GM18951 (cell line): ENCODE results near the gene BDNF.

ENCODE experiments used
- POLR2A ChIP-seq: IDR thresholded peaks from 4 replicates; pipeline ENCODE4 v1.6.1; 2011; ENCODE audit warnings: mild to moderate bottlenecking; ENCODE audit not compliant: insufficient read length, insufficient read depth; ENCODE audit errors: extremely low read depth
- in situ Hi-C: fragments of 300-500 bp; cut with MboI; formaldehyde crosslinking; loops from one replicate; pipeline ENCODE4 v1.12.0; 2022; ENCODE audit warnings: low sequenced_read_pairs, mixed read lengths, inconsistent platforms; ENCODE audit not compliant: unreplicated experiment

The BDNF gene

DNA sequence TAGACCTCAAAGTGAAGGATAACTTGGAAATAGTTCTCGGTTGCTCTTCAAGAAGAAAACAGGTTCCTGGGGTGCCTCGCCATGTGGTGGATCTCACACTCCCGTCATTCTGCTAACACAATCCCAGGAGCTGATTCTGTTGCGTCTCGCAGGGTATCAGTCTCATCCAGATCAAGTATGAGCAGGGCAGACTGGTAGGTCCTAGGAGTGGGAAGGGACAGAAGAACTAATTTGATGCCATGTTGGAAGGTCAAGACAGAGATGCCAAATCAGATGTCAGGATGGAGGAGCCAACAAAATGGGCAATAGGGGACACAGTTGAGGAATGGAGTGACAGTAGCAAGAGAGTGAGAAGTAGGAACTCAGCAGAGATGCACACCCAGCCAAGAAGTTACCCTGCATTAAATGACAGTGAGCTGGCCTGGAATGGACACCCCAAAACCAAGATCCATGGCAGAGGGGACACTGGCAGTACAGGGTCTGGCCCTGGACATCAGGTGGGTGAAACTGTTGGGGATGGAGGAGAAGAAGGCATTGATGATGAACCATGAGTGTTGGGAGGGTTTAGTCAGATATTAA is 76.2 kb downstream of the BDNF start:
- TF ChIP-seq POLR2A = no peak
- in situ Hi-C loops = no loop called here

DNA sequence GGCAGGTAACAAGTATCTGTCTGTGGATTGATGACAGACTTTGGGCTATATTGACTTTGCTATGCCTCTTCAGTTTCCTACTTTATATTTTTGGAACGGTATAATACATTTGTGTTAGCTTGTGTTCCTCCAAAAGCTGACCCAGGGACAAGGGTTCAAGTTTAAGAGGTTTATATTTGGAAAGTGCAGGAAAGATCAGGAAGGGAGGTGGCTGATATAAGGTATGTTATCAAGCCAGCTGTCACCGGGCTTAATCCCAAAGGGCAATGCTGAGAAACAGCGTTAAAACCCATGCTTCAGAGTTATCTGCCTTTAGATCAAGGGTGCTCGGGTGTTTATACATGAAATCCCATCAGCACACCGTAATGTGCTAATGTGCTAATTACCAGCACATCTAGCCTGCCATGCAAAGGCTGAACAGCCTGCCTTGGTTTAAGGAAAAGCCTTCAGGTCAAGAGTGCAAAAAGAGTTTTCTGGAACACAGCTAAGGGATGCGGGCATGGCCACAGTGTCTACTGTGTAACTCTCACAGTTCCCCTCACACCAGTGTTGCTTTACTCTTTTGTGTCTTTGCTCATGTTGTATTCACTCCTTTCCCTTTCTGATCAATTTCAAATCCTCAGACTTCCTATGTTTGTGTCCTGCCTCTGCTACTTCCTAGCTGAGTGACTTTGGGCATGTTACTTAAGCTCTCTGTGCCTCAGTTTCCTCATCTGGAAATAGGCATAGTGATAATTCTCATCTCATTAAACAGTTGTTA is 77.5 kb downstream of the BDNF start:
- TF ChIP-seq POLR2A = no peak
- in situ Hi-C loops = no loop called here

DNA sequence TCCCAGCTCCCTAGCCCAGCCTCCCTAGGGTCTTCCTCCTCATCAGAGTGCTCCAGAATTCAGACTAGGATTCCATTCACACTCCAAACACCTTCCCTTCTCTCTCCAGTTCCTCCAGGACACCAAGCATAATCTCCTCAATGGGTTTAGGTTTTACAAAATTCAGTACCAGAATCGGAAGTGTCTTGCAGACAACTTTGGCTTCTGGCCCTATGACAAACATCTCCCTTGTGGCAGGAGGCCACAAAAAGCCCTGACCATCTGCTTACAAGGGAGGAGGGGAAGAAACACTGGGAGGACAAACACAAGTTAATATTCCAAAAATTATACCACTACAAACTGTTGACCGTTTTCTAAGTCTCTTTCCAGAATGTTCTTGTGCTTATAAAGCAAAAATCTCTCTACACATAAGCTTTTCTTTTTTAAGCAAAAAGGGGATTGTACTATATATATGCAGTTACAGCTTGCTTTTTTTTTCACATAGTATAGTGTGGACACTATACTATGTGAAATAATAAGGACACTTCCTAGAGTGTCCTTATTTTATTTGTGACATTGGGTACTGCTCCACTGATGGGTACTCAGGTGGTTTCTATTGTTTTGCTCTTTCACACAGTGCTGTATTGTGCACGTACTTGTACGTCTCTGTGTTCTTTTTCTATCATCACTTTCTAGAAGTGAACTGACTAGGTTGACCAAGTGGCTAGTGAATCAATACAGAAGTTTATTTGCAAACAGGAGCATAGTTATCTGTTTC is 78.7 kb downstream of the BDNF start:
- no peak for TF ChIP-seq POLR2A
- in situ Hi-C loops = no loop called here

DNA sequence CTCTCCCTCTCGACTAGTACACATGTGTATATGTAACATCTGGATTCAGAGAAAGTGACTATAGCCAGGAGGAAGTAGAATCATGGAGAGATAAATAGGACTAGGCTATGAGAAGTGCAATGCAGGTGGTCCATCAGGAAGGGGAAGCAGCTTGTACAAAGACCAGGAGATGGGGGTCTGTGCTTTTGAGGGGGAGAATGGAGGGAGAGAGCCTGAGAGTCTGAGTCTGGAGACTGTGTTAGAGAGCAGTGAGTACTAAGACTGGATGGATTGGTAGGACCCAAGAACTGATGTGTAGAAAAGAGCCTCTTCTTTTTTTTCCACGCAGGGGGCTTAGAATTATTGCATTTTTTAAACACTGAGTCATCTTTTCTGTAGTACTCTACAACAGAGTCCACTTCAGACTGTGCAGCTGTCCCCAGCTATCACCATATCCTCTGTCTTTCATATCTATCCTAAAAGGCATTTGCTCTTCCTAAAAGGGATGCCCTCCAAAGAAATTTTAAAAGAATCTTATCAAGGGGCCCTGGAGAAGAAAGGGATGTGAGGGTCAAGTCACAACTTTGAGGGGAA is 80.4 kb downstream of the BDNF start:
- no peak for TF ChIP-seq POLR2A
- in situ Hi-C loops = no loop called here

DNA sequence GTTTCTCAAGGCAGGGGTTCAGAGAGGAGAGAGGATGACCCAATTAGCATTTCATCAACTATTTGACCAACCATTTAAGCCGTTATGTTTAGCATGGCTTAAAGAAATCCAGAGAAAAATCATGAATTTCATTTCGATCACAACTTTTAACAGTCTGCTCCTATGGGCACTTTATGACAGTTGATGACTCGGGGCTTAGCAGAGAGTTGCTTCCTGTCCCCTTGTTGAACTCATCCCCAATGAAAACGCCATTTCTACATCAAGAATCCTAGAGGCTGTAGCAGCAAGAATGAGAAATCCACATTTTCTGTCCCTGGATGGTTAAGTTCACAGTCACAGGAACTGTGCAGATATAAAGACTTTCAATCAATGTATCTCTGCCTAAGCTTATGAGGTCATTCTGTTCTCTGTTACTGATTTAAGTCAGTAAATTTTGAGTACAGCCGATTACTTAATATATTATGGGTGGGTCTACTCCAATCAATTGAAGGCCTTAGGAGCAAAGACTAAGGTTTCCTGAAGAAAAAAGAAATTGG is 81.1 kb downstream of the BDNF start:
- no peak for TF ChIP-seq POLR2A
- in situ Hi-C loops = no loop called here

DNA sequence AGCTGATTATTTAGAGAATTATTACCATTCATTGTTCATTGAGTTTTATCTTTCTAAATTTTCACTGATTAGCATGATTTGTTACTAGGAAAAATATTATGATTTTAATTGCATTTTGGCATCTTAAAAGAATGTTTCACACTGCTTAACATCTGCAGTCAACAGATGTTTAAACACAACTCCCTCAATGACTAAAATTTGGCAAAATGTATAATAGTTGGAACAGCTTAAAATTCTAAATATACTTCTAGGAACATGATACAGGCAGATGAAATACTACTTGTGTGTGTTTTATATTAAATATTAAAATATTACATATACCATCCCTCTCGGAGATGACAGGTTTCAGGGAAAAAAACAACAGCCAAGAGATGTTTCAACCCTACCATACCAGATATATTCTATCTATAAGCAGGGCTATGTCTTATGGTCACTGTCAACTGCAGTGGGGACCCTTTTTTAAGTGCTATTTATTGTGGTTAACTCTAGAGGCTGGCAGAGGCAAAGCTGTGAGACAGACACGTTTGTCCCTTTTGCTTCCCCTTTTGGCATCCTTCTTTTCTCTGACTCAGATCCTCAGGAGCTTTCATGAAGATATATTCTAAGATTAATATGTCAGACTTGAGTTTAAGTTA is 81.9 kb downstream of the BDNF start:
- in situ Hi-C loops = no loop called here
- no peak for TF ChIP-seq POLR2A

DNA sequence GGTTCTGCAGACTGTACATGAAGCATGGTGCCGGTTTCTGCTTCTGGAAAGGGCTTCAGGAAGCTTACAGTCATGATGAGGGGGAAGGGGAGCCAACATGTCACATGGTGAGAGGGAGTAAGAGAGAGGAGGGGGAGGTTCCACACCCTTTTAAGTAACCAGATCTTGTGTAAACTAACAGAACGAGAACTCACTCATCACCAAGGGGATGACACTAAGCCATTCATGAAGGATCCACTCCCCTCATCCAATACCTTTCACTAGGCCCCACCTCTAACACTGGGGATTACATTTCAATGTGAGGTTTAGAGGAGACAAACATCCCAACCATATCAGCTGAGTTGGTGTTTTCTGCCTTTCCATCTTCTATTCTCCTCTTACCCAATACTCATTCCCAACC is 83.5 kb downstream of the BDNF start:
- in situ Hi-C loops = no loop called here
- TF ChIP-seq POLR2A = no peak

DNA sequence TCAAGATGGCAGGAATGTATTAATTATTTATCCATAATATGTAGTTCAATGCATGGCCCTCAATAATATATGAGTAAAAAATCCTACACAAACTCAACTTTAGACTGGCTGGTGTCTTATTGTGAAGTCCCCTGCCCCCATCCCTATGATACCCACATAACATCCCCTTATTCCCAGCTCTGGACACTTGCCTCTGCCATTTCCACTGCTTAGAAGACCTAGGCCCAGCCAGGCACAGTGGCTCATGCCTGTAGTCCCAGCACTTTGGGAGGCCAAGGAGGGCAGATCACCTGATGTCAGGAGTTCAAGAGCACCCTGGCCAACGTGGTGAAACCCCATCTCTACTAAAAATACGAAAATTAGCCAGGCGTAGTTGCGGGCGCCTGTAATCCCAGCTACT is 84.4 kb downstream of the BDNF start:
- no peak for TF ChIP-seq POLR2A
- in situ Hi-C loops = no loop called here

DNA sequence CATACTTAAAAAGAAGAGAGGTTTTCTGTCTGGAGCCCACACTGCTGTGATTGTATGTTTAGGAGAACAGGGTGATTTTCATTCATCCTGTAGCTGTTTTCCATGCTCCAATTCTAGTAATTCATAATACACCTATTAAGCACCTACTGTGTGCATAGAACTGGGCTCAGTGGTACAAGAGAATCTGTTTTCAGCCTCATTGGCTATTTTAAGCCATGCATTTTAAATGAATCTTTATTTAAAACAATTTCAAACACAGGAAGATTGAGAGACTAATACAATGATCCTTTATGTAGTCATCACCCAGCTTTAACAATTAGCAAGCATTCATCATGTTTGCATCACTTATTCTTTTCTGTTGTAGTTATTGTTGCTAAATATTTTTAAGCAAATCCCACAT is 86.2 kb downstream of the BDNF start:
- TF ChIP-seq POLR2A = no peak
- in situ Hi-C loops = no loop called here

DNA sequence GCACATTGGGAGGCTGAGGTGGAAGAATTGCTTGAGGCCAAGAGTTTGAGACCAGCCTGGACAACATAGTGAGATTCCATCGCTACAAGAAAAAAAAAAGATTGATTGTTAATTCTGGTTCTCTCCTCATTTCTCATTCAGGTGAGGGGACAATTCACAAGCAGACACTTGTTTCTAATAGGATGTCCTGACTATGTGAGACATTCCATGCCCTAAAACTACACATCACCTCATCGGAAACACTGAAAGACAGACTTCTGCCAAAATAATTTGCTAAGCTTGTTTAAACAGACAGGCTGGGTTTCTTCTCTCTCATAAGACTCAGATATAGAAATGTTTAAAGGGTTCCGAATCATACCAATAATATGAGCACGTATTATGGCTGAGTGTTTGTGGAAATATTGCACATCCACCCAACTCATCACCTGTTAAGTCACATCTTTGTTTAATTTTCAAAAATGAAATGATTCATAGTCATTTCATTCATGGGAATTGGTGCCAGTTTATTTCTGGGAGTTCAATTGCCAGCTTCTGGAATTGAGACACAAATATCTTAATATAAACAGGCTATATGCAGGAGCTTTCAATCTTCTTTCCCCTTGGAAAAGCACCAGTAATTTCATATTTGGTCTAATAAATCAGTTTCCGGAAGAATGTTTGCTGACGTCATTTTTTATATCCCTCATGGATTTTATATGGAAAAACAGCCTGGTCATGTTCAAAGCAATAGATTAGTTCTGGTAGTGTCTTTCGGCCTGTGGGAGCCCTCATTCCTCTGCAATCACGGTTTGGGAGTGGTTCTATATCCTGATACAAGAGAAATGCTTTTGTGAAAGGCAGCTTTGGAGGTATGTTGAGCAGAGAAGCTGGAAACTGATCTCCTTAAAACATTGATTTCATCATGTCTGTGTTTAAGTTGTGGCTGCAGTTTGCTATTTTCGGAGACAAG is 87.0 kb downstream of the BDNF start:
- no peak for TF ChIP-seq POLR2A
- in situ Hi-C loops = no loop called here

DNA sequence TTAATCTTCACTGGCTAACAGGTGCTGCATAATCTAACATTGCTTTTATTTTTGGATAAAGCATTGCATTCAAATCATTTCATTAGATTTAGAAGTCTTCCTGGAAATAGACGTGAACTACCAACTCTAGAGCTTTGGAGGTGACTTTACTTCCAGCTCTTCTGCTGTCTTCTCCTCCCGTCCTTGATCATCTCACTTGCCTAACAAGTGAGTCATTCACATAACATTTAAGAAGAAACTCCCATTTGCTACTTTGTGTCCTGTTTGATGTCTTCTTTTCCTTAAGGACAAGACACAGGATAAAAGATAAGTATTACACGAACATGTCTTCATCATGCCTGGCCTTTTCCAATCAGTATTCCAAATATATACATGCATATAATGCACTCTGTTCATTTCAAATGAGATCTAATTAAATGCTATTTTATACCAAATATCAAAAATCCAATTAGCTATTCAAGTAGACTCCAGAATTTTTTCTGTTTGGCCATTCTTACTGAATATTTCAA is 88.3 kb downstream of the BDNF start:
- no peak for TF ChIP-seq POLR2A
- in situ Hi-C loops = no loop called here

DNA sequence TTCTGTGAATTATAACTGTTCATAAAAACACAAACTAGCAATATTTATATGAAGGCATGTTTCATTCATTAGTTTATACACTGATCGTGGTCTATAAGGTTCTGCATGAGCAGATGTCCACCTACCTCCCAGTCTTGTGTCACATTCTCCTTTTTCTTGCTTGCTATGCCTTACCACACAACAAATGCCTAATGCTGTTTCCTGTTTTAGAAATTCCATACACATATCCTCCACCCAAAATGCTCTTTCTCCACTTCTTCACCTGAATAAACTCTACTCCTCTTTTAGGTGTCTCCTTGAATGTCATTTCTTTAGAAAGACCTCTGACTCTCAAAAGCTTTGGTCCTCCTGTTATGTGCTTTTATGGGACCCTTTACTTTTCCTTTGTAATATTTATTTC is 88.9 kb downstream of the BDNF start:
- no peak for TF ChIP-seq POLR2A

More for the DNA sequence above, 88.9 kb downstream of the BDNF start:
- in situ Hi-C loops = no loop called here
